ENCODE data around the gene SLC17A1. TPM values are rescaled to one million over a fixed set of nuclear protein-coding genes. Genes with fewer than 3 reads are reported as not detected.
A peak's percentile ranks its signal among the peaks of the same experiment; 100 is the strongest.

The SLC17A1 gene
- total and polyA plus RNA-seq, 2 of the 13 experiments (the other 11 are each of a cell fraction or from before 2014, with no cell fraction given) = 0.09 to 2.1 TPM

- peak; percentile 50; the same call in 1 of the 2 replicates for TF ChIP-seq MEF2D (CRISPR knock-in tag; IDR thresholded peaks at IDR 0.05)
- TF ChIP-seq ZNF496 (CRISPR knock-in tag; IDR thresholded peaks at IDR 0.05; ENCODE audit: insufficient replicate concordance) = no peak
- peak; percentile 68; the same call in 1 of the 2 replicates for TF ChIP-seq ZZZ3 (CRISPR knock-in tag; IDR thresholded peaks at IDR 0.05; ENCODE audit: borderline replicate concordance)
- TF ChIP-seq AFF4 (CRISPR knock-in tag; IDR thresholded peaks at IDR 0.05) = no peak
- TF ChIP-seq HDAC1 (CRISPR knock-in tag; IDR thresholded peaks at IDR 0.05) = peak; percentile 59
- no peak for TF ChIP-seq CHD2 (IDR thresholded peaks at IDR 0.05; ENCODE audit: low read depth, low read length)
- 0 out of 2 replicates have a peak, but pooled peaks have one; percentile 43 for TF ChIP-seq HBP1 (CRISPR knock-in tag; IDR thresholded peaks at IDR 0.05; ENCODE audit: low read depth)
- peak; percentile 97 for TF ChIP-seq TBX2 (CRISPR knock-in tag; IDR thresholded peaks at IDR 0.05; ENCODE audit: borderline replicate concordance)
- no peak for TF ChIP-seq ZBTB10 (CRISPR knock-in tag; IDR thresholded peaks at IDR 0.05; ENCODE audit: borderline replicate concordance)
- TF ChIP-seq MEIS1 (CRISPR knock-in tag; IDR thresholded peaks at IDR 0.05; ENCODE audit: borderline replicate concordance) = no peak
- 0 out of 2 replicates have a peak, but pooled peaks have one; percentile 46 for TF ChIP-seq STAT6 (CRISPR knock-in tag; IDR thresholded peaks at IDR 0.05; ENCODE audit: borderline replicate concordance)
These were observed 3.8 kb upstream of the SLC17A1 start (continued) for GRCh38 chr6:25835442-25836283.

Measured in HepG2 (cell line).